HG03432 (cell line): ENCODE measurements around the gene ACYP2.
"Not testable (repeated sequence)": the region's sequence is repeated elsewhere in the genome, so short reads cannot be mapped to it uniquely, and the experiment has no call there.

Source experiments
- ATAC-seq: cut with Tn5 transposase; IDR thresholded peaks from one replicate; pipeline ENCODE4 v1.9.1; 2021; ENCODE audit warnings: mild to moderate bottlenecking, moderate library complexity; ENCODE audit not compliant: unreplicated experiment

The ACYP2 gene

DNA sequence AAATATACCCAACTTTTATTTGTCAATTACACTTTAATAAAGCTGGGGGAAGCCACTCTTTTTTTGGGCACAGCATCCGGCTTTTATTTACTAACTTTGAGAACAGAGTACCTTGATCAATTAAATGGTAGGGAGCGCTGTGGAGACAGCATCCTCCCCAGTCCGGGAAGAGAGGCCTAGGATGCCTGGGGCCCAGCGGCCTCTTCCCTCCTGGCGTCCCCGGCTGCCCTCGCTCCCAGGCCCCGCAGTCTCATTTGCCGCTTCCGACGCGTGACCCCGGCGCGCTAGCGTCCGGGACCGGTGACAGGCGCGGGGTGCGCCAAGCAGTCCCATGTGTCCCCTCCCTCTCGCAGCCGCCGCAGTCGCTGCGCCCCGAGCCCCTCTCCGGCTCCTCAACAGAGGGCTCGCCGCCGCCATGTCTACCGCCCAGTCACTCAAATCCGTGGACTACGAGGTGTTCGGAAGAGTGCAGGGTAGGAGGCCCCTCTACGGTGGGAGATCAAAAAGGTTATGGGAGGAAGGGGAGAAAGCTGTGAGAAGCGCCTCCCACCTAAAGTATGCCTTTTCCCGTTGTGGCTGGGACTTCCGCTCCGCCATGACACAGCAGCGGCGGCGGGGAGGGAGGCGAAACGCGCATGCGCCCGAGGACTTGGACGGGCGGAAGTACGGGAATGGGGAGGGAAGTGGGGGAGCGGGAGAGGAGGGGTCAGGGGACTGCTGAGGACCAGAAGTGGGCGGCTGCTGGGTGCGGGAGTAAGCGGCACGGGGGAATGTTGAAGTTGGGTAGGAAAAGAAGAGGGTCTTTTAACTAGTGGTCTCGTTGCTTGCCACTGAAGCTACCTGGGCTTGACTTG, at the start of gene ACYP2:
Gene ACYP2, plus strand, starts transcription at position 332 of the 854 bp plus-strand sequence.
- ATAC-seq, result peak; percentile 87

DNA sequence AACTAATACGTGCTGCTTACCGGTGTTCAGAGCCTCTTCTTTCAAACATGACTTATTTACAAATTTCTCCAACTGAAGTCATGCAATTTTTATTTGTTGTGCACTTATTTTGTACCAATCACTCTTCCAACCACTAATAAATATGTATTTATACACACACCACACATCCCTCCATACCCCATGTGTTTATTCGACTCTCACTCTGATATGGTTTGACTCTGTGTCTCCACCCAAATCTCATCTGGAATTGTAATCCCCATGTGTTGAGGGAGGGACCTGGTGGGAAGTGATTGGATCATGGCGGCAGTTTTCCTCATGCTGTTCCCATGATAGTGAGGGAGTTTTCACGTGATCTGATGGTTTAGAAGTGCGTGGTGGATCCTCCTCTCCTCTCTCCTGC, 49.5 kb upstream of the ACYP2 start:
- ATAC-seq, result no peak

GRCh38 chr2:54067851-54068375, 47.5 kb upstream of the ACYP2 start:
- ATAC-seq, result no peak

- ATAC-seq, result not testable (repeated sequence)
Measured at GRCh38 chr2:54072483-54072882, 42.9 kb upstream of the ACYP2 start.

- no peak for ATAC-seq
Measured at GRCh38 chr2:54073796-54074195, 41.6 kb upstream of the ACYP2 start.

DNA sequence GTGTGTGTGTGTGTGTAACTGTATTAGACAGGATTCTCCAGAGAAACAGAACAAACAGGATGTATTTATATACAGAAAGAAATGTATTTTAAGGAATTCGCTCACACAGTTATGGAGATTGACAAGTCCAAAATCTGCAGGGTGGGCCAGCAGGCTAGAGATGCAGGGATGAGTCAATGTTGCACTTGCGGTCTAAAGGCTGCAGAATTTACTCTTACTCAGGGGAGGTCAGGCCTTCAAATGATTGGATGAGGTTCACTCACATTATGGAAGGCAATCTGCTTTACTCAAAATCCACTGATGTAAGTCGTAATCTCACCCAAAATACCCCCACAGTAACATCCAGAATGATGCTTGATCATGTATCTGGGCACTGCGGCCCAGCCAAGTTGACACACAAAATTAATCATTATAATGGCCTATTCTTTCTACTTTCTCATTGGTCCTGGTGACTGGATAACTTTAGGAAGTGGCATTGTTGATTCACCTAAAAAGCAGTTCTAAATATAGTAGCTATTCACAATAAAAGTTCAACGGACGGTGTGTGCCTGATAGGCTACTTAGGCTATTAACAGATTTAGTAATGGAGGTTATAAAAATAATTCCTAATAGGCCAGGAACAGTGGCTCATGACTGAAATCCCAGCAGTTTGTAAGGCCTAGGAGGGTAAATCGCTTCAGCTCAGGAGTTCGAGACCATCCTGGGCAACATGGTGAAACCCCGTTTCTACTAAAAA, 40.6 kb upstream of the ACYP2 start:
- ATAC-seq, result no peak

- no peak for ATAC-seq
Measured at GRCh38 chr2:54076586-54076985, 38.8 kb upstream of the ACYP2 start.

DNA sequence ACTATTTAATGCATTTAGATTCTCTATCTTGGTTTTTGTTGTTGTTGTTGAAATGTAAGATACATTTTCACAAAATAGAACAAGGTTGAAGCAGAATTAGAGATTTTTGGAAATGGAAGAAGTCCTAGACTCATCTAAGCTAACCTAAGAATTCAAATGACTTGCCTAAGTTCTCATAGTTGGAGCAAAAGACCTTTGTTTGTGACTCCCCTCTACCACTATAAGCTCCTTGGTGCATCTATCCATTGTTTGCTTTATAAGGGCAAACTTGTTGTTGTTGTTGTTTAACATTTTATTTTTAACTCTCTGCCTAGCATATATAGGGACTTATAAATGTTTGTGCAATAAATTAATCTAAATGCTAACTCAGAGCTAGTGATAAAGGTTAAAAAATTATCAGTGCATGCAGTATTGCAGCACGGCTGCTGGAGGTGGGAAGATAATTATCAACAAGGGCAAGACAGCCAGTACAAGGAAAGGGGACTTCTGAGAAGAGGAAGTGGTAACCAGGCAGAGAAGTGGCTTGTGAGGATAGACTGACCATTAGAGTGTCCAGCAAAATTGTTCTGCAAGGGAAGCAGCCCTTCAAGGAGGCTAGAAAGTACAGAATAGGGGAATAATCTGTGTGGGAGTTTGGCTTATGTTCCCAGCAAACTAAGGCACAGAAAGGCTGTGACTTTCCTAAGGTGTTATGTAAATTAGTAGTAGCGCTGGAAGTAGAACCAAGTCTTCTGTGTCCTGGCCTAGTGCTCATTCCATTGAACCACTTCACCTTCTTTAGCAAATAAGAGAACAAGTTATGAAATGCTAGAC, 38.1 kb upstream of the ACYP2 start:
- no peak for ATAC-seq

GRCh38 chr2:54079331-54079730, 36.1 kb upstream of the ACYP2 start:
- ATAC-seq, result no peak

GRCh38 chr2:54081574-54081973, 33.8 kb upstream of the ACYP2 start:
- ATAC-seq, result peak; percentile 97

- ATAC-seq, result no peak
Measured at GRCh38 chr2:54083021-54083420, 32.4 kb upstream of the ACYP2 start.

GRCh38 chr2:54083445-54083844, 32.0 kb upstream of the ACYP2 start:
- ATAC-seq, result no peak

DNA sequence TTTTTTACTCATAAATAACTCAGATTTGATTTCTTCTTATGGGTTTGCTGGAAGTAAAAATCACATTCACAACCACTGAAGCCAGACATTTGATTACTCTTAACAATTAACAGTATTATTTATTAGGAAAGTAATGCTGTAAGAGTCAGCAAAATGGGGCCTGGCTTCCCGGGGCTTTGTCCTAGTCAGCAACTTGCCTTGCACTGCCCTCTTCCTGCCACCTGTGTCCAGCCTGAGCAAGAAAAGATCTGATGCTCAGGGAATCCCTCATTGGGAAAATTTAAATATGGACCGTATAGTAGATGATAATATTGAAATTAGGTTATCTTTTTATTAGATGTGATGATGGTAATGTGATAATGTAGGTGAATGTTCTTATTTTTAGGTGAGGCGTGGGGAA, 30.8 kb upstream of the ACYP2 start:
- ATAC-seq, result no peak

DNA sequence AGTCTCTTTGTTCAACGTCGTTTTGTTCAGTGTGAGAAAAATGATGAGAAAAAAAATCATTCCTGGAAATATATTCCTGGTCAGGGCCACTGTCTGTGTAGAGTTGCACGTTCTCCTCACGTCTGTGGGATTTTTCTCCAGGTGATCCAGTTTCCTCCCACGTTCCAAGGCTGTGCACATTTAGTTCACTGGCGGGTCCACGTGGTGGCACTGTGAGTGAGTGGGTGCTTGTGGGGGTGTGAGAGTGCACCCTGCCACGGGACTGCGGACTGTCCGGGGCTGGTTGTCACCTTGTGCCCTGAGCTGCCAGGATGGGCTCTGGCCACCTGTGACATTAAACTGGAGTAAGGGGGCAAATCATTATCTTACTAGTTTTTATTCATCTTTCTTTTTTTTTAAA, 30.3 kb upstream of the ACYP2 start:
- no peak for ATAC-seq

- ATAC-seq, result no peak
Measured at GRCh38 chr2:54086157-54086556, 29.3 kb upstream of the ACYP2 start.

DNA sequence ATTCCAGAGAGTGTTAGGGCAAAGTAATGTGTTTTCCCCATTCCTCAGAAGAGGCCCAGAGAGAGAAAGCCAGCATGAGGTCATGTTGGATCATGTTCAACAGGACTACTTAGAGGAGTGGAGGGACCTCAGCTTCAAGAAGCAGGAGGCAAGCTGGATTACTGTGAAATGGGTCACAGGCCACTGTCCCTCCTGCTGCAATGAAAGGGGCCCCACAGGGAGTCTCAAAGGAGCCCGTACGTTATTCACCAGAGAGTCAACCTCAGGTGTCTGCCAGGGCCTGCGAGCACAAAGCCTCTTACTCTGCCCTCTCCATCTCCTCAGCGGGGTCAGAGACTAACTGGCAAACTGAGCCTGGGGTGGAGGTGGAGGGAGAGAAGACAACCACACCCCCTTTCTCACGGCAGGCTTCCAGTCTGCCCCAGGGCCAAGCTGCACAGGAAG, 27.2 kb upstream of the ACYP2 start:
- ATAC-seq, result no peak

DNA sequence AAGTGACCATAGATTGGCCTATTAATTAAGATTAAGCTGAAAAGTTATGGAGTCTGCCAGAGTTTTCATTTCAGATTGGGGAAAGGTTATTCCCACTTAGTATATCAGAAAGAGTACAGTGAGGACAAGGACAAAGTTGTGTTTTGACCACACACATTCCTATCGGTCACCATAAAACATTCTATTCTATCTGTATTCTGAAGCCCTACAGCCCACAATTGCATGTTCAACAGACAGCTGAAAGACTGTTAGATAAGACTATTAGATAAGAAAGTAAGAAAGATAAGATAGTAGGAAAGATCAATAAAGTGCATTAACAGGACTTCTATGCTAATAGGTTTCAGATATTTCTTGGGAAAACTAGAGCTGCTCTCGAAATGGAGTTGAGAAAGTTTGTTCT, 26.7 kb upstream of the ACYP2 start:
- ATAC-seq, result no peak

- no peak for ATAC-seq
Measured at GRCh38 chr2:54090521-54091117, 24.8 kb upstream of the ACYP2 start.

- peak; percentile 65 for ATAC-seq
Measured at GRCh38 chr2:54092940-54093339, 22.5 kb upstream of the ACYP2 start.

- ATAC-seq, result not testable (repeated sequence)
Measured at GRCh38 chr2:54095406-54095805, 20.0 kb upstream of the ACYP2 start.

GRCh38 chr2:54096141-54096540, 19.3 kb upstream of the ACYP2 start:
- ATAC-seq, result not testable (repeated sequence)
